GM12878 (cell line): Measurements from ENCODE around the gene RTN4RL1.

Experiments used
- HDAC2 ChIP-seq: fragments of 200-600 bp; sonication (generic); IDR thresholded peaks from 2 replicates; pipeline ENCODE4 v1.6.1; 2017
- YY1 ChIP-seq: IDR thresholded peaks from 2 replicates; pipeline ENCODE4 v1.6.1; 2011; ENCODE audit warnings: low read depth, mild to moderate bottlenecking, low read length
- TF ChIP-seq, protein P1 (sequence below): fragments of 450-650 bp; IDR thresholded peaks from 2 replicates; pipeline ENCODE4 v1.6.1; 2017; ENCODE audit warnings: antibody characterized with exemption, mild to moderate bottlenecking, moderate library complexity
- TF ChIP-seq, protein P2 (sequence below): fragments of 450-650 bp; formaldehyde crosslinking; IDR thresholded peaks from 2 replicates; pipeline ENCODE4 v1.4.0; 2020; ENCODE audit warnings: mild to moderate bottlenecking, moderate library complexity

DNA sequence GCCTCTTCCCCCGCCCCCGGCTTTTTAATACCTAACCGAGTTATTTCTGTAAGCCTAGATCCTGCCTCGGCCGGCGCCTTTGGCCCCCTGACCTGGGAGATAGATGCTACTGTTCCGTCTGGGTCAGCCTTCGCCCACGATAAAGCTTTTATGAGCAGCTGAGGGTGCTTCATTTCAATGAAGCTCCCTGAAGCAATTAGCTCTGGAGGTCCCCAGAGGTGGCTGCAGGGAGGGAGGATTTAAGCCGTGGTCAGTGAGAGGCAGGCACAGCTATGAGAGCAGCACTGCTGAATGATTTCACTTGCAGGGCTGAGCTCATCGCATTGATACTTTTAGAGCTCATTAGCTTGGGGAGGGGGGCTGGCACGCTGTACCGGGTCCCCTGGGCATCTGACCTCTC is 105.9 kb downstream of the RTN4RL1 start:
- TF ChIP-seq, protein P1, sequence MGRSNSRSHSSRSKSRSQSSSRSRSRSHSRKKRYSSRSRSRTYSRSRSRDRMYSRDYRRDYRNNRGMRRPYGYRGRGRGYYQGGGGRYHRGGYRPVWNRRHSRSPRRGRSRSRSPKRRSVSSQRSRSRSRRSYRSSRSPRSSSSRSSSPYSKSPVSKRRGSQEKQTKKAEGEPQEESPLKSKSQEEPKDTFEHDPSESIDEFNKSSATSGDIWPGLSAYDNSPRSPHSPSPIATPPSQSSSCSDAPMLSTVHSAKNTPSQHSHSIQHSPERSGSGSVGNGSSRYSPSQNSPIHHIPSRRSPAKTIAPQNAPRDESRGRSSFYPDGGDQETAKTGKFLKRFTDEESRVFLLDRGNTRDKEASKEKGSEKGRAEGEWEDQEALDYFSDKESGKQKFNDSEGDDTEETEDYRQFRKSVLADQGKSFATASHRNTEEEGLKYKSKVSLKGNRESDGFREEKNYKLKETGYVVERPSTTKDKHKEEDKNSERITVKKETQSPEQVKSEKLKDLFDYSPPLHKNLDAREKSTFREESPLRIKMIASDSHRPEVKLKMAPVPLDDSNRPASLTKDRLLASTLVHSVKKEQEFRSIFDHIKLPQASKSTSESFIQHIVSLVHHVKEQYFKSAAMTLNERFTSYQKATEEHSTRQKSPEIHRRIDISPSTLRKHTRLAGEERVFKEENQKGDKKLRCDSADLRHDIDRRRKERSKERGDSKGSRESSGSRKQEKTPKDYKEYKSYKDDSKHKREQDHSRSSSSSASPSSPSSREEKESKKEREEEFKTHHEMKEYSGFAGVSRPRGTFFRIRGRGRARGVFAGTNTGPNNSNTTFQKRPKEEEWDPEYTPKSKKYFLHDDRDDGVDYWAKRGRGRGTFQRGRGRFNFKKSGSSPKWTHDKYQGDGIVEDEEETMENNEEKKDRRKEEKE = no peak
- TF ChIP-seq HDAC2 = no peak
- no peak for TF ChIP-seq YY1
- TF ChIP-seq, protein P2, sequence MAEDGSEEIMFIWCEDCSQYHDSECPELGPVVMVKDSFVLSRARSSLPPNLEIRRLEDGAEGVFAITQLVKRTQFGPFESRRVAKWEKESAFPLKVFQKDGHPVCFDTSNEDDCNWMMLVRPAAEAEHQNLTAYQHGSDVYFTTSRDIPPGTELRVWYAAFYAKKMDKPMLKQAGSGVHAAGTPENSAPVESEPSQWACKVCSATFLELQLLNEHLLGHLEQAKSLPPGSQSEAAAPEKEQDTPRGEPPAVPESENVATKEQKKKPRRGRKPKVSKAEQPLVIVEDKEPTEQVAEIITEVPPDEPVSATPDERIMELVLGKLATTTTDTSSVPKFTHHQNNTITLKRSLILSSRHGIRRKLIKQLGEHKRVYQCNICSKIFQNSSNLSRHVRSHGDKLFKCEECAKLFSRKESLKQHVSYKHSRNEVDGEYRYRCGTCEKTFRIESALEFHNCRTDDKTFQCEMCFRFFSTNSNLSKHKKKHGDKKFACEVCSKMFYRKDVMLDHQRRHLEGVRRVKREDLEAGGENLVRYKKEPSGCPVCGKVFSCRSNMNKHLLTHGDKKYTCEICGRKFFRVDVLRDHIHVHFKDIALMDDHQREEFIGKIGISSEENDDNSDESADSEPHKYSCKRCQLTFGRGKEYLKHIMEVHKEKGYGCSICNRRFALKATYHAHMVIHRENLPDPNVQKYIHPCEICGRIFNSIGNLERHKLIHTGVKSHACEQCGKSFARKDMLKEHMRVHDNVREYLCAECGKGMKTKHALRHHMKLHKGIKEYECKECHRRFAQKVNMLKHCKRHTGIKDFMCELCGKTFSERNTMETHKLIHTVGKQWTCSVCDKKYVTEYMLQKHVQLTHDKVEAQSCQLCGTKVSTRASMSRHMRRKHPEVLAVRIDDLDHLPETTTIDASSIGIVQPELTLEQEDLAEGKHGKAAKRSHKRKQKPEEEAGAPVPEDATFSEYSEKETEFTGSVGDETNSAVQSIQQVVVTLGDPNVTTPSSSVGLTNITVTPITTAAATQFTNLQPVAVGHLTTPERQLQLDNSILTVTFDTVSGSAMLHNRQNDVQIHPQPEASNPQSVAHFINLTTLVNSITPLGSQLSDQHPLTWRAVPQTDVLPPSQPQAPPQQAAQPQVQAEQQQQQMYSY (CRISPR knock-in tag) = no peak
